Anterior cingulate cortex (tissue), 58 donors: ENCODE measurements around the gene VWCE.

Experiments
- DNase-seq, 58 donors: peaks; one replicate each; lab custom pipeline; 2025; lab: John Stamatoyannopoulos, UW

The VWCE gene

DNA sequence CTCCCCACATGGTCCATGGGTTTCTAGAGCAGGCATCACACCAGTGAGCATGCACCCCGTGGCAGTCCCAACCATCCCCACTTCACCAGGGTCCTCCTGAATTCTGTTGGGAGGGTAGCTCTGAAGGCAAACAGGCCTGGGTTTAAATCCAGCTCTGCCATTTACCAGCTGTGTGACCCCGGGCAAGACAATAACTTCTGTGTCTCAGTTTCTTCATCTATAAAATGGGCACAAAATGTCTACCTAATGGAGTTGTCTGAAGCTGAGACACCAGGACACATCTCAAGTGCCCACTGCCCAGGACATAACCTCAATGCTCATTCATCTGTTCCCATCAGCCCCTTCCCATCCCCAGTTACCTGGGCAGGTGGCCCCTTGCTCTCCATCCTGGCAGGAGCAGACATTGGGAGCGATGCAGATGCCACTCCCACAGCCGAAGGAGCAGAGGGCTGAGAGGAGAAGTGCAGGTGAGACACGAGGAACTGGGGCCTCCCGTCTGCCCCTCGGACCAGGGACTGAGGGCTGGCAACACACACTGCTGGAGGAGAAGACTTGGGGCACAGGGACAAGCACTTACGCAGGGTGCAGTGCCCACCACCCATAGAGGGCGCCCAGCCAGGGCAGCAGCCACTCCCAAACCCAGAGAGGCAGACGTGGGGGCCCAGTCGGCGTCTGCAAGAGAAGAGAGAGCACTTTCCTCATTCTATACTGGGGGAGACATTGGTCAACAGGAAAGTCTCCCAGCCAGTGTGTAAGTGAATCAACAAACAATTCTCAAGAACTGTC, 4.0 kb downstream of the VWCE start:
- DNase-seq, result no peak

DNA sequence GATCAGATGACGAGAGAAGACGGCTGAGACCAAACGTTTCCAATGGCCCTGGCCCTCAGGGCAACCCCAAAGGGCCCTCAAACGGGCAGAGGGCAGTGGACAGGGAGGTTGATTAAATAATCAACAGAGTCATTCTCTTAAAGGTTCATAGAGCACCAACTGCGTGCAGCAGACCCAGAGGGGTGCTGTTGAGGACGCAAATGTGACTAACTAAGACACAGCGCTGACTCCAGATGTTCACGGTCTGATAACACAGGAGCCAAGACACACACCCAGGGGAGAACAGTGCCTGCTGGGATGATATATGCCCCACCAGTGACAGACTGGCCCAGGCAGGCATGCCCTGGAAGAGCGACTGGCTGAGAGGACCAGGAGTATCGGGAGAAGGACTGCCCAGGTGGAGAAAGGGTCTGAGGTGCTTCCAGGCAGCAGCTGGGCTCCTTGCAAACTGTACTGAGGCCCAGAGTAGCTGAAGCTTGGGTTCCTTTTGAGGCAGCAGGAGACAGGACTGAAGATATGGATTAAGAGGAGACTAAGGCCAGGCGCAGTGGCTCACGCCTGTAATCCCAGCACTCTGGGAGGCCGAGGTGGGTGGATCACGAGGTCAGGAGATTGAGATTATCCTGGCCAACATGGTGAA, 7.7 kb downstream of the VWCE start:
- DNase-seq, result no peak

GRCh38 chr11:61283613-61284012, 11.5 kb downstream of the VWCE start:
- DNase-seq, result no peak

- peak in 2 of 58 donors; percentile 17 to 23 for DNase-seq
Observed at GRCh38 chr11:61281581-61282250, 13.4 kb downstream of the VWCE start.

- no peak for DNase-seq
Observed at GRCh38 chr11:61280883-61281580, 14.1 kb downstream of the VWCE start.

GRCh38 chr11:61279934-61280659, 15.0 kb downstream of the VWCE start:
- peak in 4 of 58 donors; percentile 9 to 18 (median 12) for DNase-seq

DNA sequence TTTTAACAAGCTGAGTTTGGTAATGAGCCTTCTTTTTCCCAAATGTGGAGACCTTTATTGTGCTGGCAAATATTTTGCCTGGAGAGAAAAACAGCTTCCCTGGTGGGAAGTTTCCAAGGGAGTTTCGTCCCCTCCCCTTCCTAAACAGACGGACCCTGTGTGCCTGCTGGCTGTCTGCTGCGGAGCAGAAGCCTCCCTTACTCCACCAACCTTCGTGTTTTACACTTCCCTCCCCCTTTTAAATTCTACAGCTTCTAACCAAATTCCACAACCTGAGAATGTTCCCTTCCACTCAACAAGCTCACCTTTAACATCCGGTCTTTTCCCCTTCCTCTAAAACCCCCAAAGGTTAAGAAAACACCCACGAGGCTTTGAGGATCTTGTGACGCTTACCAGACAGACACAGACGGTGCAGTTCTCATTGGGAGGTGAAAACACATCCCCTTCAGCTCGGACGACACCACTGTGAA, 17.1 kb downstream of the VWCE start:
- DNase-seq, result peak in 8 of 58 donors; percentile 35 to 76 (median 54)

- DNase-seq, result peak in 22 of 58 donors; percentile 11 to 76 (median 36)
Observed at GRCh38 chr11:61277186-61278000, 17.7 kb downstream of the VWCE start.

- no peak for DNase-seq
Observed at GRCh38 chr11:61275191-61275590, 19.9 kb downstream of the VWCE start.

- DNase-seq, result no peak
Observed at GRCh38 chr11:61274084-61274483, 21.0 kb downstream of the VWCE start.

DNA sequence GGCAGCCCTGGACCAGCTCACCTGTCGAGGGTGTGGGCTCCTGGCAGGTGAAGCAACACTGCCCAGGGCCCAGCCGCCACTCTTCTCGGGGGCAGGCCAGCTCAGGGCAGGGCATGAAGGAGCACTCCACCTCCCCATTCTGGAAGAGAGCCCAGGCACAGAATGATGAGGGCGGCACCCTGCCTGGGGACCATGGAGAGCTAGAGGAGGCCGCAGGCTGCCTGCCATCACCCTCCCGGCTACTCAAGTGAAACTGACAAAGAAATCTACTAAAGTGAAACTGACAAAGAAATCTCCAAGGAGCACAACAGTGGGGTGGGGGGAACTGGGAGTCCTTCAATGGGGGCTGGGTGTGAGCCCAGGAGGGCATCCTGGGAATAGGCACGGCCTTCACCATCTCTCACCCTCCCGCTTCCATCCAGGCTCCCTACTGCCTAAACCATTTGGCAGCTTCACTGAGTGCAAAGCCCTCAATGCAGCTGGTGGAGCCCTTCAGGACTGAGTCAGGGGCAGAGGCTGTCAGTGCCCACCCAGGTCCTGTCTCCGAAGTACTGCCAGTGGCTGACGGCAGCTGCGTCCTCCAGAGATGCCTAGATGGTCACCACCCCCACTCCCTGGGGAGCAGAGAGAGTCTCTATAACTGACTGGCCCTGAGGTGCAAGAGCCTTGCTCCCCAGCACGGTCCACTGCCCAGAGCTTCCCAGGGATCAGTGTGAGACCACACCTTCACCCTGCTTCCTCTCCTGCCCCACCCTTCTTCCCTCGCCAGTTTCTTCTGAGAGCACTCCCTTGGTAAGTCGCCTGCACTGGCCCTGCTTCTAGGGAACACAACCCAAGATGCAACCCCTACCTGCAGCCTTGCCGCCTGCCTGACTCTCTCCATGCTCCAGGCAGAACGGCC, 21.7 kb downstream of the VWCE start:
- DNase-seq, result peak in 41 of 58 donors; percentile 13 to 86 (median 50)

DNA sequence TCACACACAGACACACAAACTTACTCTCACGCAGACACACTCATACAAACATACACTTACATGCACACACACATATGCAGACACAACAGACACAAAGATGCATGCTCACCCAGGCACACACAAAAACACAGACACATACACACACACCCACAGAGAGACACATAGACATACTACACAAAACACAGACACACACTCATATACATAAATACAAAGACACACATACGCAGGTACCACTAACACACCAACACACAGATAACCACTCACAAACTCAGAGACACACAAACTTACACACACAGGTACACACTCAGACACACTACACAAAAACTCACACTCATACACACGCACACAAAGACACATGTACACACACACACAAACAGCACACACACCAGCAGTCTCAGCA, 22.4 kb downstream of the VWCE start:
- DNase-seq, result no peak

- no peak for DNase-seq
Observed at GRCh38 chr11:61270354-61271076, 24.6 kb downstream of the VWCE start.

- DNase-seq, result no peak
Observed at GRCh38 chr11:61268588-61269250, 26.4 kb downstream of the VWCE start.

DNA sequence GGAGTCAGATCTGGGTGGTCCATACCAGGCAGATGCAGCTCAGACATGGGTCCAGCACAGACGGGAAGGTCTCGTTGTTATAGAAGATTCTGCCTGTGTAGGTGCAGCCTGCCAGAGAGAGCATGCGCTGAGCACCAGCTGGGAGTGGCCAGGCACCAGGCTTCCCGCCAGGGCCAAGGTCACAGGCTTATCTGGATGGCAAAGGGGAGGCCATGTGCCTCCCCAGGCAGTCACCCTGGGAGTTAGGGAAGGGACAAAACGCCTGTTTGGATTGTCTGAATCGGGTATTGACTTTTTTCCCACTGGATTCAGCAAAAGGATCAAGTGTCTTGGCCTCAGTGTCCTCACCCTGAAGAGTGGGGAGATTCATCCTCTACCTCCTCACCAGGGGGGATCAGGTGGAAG, 27.7 kb downstream of the VWCE start:
- DNase-seq, result no peak

DNA sequence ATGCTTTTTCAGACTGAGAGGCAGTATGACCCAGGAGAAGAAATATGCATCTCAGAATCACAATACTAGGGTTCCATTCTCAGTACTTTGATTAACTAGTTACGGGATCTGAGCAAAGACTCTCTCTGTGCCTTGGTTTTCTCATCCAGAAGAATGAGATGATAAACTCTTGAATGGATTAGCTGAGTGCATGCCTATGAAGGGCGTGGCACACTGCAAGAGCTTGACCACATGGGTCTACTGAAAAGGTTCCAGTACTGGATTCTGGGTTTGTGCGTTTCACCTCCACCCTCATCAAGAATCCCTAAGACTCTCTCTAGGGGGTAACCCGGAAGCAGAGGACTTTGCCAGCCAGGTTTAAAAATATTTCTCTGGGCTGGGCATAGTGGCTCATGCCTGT, 28.5 kb downstream of the VWCE start:
- no peak for DNase-seq

- no peak for DNase-seq
Observed at GRCh38 chr11:61265357-61265756, 29.8 kb downstream of the VWCE start.
